Measurements from ENCODE around the gene ALK.

The ALK gene

DNA sequence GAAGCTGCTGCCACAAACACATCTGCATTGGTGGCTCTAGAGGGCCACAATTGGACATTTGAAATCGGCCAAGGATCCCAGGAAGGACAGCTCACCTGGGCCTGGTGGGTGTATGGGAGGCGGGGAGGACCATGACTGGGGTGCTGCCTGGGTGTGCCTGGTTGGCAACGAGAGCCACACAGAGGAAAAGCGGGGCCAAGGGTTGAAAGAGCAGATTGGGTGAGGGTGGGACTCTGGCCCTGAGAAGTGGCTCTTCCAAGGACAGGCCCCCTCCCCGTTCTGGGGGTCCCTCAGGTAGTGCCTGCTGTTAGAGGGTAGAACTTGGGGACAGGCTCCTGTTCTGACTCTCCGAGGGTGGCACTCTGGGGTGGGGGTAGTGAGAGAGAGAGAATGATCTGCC is 703.3 kb downstream of the ALK start:
- in situ Hi-C loops (cut with MboI; ENCODE audit: low sequenced_read_pairs) = no loop called here

DNA sequence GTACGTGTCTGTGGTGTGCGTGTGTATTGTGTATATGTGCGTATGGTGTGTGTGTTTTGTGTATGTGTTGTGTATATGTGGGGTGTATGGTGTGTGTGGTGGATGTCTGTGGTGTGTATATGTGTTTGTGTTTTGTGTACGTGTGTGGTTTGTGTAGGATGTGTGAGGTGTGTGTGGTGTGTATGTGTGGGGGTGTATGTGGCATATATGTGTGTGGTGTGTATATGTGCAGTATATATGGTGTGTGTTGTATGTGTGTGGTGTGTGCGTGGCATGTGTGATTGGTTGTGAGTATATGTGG is 704.8 kb downstream of the ALK start:
- in situ Hi-C loops (cut with MboI; ENCODE audit: low sequenced_read_pairs) = no loop called here

DNA sequence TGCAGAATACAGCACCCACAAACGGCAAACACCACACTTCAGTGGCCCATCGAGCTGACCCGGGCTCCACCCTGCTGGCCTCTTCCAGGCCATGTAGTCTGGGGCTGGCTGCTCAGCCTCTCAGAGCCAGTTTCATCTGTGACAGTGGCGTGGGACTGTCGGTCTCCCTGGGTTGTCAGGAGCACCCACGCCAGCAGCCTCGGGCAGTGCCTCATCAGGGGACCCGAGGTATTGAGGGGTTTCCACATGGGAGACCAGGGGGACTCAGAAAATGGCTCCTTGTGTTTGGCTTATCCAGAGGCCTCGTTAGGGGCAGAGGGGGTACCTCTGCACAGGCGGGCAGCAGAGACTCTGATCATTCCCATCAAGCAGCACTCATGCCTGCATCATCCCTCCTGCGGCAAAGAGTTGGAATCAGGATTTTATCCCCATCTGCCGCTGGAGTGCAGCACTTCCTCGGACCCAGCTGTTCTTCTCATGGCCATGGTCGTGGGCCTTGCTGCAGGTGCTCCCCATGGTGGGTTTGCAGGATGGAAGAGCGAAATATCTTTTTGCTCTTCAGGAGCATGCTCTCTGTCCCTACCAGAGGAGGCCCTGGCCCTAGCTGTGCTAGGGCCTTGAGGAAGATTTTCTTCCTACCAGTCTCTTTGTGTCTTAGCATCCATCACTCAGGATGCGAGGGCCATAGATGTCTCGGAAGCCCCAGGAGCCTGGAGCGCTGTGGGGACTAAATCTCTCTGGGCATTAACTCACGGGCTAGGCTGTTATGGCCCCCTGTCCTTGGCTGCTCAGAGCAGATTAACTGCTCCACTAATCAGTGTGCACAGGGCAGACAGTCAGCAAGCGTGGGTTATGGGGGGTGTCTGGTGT is 705.4 kb downstream of the ALK start:
- in situ Hi-C loops (cut with MboI; ENCODE audit: low sequenced_read_pairs) = no loop called here

DNA sequence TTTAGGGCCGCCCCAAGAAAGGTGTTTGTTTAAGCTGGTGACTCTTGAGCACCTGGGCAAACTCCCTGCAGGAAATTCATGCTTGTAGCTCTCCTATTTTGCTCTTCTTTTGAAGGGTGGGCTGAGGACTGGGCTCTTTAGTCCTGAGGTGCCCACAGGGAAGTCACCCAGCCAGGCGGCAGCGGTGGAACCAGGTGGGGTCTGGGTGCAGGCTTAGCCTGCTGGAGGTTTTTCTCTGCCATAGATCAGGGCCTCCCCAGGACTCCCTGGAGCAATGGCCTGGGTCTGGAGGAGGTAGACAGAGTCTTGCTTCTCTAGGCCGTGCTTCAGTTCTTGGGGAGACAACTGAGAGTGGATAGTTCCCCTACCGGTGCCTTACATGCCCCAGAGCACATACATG is 706.3 kb downstream of the ALK start:
- in situ Hi-C loops (cut with MboI; ENCODE audit: low sequenced_read_pairs) = no loop called here

DNA sequence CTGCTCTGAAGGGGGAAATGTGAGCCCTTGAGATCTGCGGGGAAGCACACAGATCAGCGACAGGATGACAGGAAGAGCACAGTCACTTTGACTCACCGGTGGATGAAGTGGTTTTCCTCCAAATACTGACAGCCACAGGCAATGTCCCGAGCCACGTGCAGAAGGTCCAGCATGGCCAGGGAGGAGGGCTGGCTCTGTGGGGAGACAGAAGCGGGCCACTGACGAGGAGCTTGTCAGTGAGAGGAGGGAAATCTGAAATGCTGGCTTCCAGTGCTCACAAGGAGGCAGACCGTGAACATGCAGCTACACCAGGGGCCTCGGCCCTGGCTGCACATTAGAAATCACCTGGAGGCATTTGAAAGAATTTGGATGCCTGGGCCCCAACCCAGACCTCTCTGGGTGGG is 707.5 kb downstream of the ALK start:
- in situ Hi-C loops (cut with MboI; ENCODE audit: low sequenced_read_pairs) = no loop called here

DNA sequence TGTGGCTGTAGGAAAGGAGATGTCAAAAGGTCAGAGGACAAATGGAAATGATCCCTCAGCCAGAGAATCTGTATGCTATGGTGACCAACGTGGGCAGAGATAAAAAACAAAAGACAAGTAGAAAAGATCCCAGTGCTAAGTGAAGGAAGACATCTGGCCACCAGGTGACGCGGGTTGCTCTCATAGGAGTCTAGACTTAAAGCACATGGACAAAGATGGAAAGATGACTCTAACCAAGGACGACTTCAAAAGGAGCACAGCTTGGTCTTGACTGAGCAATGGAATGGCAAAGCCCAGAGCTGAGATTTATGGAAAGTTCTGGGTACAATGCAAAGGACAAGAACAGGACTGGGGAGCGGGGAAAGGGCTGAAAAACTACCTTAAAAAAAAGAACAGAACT is 709.4 kb downstream of the ALK start:
- in situ Hi-C loops (cut with MboI; ENCODE audit: low sequenced_read_pairs) = no loop called here

DNA sequence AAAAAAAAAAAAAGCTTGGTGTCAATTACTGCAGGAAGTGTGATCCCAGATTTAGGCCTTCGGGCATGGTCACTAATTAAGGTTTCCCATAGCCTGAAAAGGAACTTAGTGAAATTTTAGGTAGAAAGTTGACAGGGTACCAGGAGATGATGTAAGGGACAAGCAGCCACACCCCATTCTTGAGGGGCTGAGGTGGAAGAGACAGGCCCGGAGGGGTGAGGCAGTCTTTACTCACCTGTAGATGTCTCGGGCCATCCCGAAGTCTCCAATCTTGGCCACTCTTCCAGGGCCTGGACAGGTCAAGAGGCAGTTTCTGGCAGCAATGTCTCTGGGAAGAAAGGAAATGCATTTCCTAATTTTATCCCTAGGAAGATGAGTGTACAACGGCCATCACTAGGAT is 711.8 kb downstream of the ALK start:
- in situ Hi-C loops (cut with MboI; ENCODE audit: low sequenced_read_pairs) = no loop called here

DNA sequence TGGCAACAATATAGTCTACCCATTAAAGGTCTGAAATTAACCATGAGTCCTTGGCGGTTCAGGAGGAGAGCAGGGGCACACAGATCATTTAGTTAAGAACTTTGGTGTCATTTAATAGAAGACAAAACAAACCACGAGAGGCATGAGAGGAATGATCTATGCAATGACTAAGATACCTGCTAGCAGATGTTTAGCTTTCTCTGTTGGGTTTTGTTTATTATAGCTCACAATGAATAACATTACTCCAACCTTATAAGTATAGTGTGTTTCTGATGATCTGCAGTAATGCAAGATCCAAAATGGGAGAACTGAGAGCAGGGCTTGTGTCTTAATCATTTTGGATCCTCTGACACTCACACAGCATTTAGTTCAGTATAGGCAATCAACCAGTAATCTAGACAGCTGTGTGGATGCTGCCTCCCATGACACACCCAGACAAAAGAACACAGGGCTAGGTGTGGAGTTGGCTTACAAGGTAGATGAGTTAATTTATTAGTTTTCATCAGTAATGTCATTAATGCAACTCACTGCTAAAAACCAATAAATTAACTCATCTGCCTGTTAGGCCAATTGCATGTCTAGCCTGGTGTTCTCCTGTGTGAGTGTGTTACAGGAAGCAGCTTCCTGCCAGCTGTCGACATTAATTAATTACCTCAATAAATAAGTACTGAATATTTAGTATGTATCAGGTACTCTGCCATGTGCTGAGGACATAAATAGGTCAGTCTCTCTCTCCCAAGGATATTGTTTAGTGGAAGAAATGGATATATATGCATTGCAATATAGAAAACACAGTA is 713.8 kb downstream of the ALK start:
- in situ Hi-C loops (cut with MboI; ENCODE audit: low sequenced_read_pairs) = no loop called here

DNA sequence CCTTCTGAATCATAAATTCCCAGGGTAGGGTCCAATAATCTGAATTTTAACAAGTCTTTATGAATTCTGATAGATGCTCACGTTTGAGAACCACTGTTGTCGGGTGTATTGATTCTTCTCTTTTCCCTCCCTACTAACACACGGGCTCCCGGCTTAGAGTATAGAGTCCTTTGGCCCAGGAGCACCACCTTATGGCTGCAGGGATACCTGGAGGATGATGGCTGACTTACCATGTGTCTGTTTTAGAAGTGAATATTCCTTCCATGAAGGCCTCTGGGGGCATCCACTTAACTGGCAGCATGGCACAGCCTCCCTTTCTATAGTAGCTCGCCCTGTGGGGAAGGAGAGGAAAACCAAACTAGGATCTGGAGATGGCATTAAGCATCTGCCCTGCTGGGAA is 714.4 kb downstream of the ALK start:
- in situ Hi-C loops (cut with MboI; ENCODE audit: low sequenced_read_pairs) = no loop called here

DNA sequence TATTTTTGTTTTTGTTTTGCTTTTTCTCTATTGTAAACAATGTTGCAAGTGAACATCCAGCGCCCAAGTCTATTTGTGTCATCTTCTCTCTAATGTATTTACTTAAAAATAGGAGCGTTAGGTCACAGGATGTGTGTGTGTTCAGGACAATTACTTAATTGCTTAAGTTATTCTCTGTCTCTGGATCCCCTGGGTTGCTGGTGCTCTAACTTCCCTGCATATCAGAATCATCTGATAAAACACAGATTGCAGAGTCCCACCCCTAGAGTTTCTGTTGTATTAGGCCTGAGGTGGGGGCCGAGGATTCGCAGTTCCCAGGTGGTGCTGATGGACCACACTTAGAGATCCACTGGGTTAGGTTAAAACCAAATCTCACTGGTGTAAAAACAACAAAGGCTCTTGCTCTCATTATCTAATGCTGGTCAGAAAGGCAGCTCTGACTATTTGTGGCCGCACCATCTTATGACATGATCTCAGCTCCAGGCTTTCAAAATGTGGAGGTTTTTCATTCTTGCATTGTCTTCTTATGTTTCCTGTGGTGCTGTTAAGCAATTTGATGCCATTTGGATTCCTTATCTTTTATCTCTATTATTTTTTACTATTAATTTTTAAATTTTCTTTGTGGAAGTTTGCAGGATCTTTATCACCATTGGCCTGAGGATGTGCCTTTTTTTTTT is 718.4 kb downstream of the ALK start:
- in situ Hi-C loops (cut with MboI; ENCODE audit: low sequenced_read_pairs) = no loop called here

DNA sequence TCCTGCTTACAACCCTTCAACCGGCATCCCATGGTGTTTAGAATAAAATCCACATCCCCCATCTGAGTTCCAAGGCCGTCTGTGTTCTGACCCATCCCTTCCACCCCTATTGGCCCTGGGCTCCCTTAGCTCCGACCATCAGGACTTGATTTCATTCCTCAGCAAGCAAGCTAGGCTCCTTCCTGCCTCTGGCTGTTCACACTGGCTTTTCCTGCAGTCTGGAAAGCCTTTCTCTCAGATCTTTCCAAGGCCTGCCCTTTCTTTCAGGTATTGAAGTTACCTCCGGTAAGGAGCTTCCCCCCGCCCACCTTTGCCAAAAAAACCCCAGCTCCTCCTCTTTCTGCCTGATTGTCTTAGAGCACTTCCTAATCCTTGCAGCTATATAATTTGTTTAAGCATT is 719.4 kb downstream of the ALK start:
- in situ Hi-C loops (cut with MboI; ENCODE audit: low sequenced_read_pairs) = no loop called here

DNA sequence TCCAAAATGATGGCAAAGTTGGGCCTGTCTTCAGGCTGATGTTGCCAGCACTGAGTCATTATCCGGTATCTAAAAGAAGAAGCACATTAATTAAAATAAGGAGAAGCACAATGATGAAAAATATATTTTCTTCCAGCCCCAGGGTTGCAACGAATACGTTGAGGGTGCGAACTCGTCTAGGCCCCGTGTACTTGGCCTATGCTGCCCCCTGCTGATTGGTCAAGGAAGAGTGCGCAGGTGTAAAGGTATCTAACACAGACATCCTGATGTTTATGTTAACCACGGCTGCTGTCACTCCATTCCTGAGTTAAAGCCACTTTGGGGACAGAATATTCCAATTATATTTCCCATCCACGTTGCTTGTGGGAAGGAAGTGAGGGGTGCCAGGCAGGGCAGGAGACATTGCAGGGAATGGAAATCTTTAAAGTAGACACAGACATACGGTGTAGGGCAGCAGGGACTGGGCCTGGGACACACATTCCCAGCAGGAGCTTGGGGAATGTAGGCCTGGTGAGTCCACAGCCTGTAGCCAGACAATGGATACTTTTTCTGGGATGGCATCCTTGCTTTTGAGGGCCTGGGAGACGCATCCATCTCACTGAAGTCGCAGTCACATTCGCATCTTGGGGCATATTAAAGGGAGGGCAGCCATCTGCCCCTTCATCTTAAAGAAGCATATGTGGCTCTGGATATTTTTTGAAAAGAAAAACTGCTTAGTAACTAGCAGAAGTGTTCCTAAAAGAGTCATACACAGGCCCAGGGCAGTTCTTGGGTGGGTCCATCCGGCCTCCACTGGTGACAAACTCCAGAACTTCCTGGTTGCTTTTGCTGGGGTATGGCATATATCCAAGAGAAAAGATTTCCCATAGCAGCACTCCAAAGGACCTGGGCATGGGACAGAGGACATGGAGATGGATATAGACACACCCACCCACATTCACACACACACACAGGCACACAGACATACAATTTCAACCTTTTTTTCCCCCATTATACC is 724.3 kb downstream of the ALK start:
- in situ Hi-C loops (cut with MboI; ENCODE audit: low sequenced_read_pairs) = loop anchor here (5.0 kb wide), 1 partner anchor 240 kb away; no protein-coding TSS in a partner anchor

DNA sequence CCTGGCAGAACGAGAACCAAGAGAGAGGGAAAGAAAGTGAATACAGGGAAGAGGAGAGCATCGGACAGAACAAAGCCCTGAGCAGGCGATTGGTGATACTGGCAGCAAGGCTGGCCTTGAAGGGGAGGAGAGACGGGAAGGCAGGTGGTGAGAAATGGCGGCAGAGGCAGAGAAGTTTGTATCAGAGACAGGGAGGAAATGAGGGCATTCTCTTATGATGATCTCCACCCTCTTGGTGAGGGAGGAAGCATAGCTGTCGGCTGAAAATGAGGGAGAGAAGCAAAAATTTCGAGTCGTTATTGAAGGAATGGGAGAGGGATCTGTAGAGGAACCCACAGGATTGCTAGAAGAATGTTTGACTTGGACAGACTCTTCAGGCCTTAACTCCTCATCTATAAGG is 725.6 kb downstream of the ALK start:
- in situ Hi-C loops (cut with MboI; ENCODE audit: low sequenced_read_pairs) = loop anchor here (5.0 kb wide), 1 partner anchor 238 kb away; no protein-coding TSS in a partner anchor

DNA sequence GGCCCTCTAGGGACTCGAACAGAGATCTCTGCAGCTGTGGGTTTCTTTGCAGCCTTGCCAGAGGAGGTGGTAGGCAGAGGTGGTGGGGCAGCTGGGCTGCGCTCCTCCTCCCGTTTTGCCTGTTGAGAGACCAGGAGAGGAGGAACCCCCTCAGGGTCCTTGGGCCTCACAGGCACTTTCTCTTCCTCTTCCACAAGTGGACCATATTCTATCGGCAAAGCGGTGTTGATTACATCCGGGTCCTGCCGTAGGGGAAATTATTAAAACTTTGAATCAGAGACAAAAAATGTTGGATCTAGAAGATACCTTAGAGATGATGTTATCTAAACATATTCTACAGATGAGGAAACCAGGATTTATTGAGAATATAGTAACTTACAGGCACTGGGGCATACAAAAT is 727.7 kb downstream of the ALK start:
- in situ Hi-C loops (cut with MboI; ENCODE audit: low sequenced_read_pairs) = no loop called here

DNA sequence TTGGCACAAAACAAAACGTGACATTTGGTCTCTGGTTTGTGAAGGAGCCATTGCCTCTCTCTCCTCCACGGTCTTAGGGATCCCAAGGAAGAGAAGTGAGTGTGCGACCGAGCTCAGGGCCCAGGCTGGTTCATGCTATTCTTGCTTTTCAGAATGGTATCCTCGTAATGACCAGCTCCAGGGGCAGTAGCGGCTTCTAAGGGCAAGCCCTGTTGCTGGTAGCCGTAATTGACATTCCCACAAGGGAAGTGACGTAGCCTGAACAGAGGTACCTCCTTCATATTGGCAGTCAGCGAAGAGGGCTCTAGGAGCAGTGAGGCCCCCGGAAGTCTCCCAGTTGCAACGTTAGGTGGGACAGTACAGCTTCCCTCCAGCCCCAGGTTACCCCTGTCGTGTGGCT is 728.3 kb downstream of the ALK start:
- in situ Hi-C loops (cut with MboI; ENCODE audit: low sequenced_read_pairs) = no loop called here

DNA sequence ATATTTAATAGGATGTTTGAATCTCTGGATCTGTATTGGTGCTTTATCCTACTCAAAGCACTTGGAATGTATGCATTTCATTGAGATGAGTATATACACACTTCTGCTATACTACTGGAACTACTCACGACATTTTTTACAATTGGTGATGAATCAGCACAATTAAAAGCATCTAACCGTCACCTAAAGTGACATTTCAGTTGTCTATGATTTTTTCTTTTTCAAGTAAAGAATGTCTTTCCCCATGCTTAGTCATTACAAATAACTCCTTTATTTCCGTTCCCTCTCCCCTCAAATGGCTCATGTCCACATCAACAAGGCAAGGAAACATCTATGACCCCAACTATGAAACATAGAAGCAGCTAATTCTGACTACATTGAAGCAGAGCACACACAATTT is 728.9 kb downstream of the ALK start:
- in situ Hi-C loops (cut with MboI; ENCODE audit: low sequenced_read_pairs) = no loop called here

DNA sequence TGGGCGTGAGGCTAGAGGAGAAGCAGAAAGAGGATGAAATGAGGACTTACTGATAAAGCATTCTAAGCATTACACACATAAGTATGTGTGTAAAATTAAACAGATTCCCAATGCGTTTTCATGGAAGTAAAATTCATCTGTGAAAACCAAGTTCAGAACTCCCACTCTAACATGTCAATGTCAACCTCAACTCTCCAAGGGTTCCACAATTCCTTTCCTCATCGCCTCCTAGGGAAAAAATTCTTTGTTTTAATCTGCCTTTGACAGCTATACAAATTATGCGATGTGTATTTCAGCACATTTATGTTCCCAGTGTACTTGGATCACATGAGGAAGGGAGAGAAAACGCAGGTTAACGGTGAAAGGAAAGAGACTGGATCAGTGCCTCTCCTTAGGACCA is 729.6 kb downstream of the ALK start:
- in situ Hi-C loops (cut with MboI; ENCODE audit: low sequenced_read_pairs) = no loop called here

DNA sequence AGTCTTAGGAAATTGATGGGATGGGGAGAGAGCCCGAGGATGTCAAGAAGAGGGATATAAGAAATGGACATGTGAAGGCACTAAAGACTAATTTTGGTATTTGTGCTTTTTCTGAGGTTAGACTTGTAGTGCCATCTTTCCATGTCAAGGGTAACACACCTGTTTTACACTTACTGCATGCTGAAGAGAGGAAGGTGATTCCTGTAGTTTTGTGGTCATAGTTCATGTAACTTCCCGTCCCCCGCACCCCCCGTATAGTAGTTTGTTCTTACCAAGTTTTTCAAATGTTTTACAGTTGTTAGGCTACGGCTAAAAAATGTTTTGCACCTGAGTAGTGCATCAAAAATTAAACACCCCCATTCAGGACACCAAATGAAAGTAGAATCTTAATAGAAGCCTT is 732.3 kb downstream of the ALK start:
- in situ Hi-C loops (cut with MboI; ENCODE audit: low sequenced_read_pairs) = no loop called here

DNA sequence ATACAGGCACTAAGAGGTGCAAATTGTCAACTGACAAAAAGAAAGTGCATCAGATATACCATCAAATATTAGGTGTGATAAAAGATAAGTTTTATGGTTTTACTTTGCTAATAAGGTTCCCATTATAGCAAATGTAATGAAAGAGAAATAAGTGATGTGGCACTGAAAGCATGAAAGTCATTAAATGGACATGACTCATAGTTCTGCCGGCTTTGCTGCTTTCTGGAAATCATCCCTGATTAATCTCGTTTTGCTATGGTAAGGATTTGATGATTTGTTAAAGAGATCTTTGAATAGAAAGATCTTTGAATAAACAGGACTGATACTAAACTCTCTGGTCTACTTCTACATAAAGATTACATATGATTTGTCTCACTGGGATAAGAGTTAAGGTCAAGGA is 733.5 kb downstream of the ALK start:
- in situ Hi-C loops (cut with MboI; ENCODE audit: low sequenced_read_pairs) = no loop called here

DNA sequence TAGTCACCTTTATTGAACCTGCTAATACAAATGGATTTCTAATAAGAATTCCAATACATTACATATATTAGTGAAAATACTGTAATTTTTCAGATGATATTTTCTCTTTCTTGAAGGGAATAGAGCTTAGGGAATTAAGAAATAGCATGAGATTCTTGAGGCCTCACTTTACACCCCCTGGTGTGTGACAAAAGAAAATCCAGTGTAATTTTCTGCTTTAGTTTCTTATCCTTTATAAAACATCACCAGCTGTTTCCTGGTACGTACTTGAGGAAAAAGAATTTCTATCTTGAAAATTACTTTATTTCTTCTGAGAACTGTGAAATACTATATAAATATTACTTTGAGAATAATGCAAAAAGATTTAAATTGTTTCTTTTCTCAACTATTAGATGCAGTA is 734.6 kb downstream of the ALK start:
- in situ Hi-C loops (cut with MboI; ENCODE audit: low sequenced_read_pairs) = no loop called here

DNA sequence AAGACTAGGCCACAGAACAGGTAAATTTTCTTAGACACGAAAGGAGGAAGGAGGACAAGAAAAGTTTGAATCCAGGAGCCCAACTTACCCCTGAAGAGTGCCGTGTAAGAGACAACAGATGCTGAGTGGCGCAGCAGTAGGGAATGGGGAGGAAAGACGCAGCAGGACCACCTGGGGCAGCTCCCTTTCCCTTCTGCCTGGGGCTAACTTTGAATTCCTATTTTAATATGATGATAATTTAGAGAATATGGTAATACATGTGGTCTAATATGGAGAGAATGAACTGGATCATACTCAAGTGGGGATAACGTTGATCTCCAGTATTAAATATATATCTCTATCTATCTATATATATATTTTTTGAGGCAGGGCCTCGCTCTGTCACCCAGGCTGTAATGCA is 736.9 kb downstream of the ALK start:
- in situ Hi-C loops (cut with MboI; ENCODE audit: low sequenced_read_pairs) = no loop called here

Measured in HL-60/S4 treated with phorbol 12-myristate 13-acetate at 8.2 ng/mL for 4 days and 3 days (cell line).